ENCODE data around the gene TIMD4.

GRCh38 chr5:156913355-156913718 lies 49.7 kb downstream of the TIMD4 start:
- no peak for TF ChIP-seq CTCF (IDR thresholded peaks at IDR 0.05; ENCODE audit: low read length)
- no peak for TF ChIP-seq EZH2 (IDR thresholded peaks at IDR 0.05; ENCODE audit: borderline replicate concordance, low read length)

All from OCI-LY1 (cell line).